Activated T-helper 1 cell treated with Interleukin-2 at 50 U/mL for 16 hours (primary cell): ENCODE results near the gene FAM170B.

Source experiments
- DNase-seq: peaks from one replicate; pipeline ENCODE4 v3.0.0-alpha.2; 2020; ENCODE audit warnings: low read depth

Gene FAM170B

GRCh38 chr10:49169776-49170175 is 36.0 kb upstream of the FAM170B start:
- no peak for DNase-seq

DNA sequence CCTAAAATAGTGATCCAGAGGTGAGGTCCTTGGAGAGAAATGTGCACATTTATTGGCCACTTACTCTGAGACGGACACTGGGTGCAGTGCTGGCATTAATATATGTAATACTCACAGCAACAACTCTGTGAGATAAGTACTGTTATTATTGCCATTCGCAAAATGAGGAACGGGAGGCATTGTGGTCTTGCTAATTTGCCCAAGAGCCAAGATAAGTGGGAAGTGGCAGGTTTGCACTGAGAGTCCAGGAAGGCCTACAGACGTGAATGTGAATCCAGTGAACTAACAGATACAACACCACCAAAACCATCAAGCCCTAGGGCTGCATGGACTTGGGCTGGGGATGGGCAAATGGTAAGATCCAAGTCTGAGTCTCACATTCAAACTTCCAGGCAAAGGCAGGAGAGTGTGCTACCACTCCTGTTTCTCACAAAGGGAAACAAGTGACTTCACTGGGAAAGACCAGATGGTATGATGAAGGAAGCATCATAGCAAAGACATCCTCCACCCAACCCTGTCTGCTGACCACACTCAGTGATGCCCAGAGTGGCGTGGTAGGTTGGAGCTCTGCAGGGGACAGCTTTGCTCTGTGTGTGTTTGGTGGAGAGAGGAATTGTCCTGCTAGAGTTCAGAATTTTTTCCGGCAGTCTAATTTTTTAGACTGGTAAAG is 35.1 kb upstream of the FAM170B start:
- DNase-seq, result no peak

- DNase-seq, result no peak
These were observed 34.3 kb upstream of the FAM170B start for GRCh38 chr10:49168171-49168540.

GRCh38 chr10:49167425-49168170 is 33.8 kb upstream of the FAM170B start:
- no peak for DNase-seq

DNA sequence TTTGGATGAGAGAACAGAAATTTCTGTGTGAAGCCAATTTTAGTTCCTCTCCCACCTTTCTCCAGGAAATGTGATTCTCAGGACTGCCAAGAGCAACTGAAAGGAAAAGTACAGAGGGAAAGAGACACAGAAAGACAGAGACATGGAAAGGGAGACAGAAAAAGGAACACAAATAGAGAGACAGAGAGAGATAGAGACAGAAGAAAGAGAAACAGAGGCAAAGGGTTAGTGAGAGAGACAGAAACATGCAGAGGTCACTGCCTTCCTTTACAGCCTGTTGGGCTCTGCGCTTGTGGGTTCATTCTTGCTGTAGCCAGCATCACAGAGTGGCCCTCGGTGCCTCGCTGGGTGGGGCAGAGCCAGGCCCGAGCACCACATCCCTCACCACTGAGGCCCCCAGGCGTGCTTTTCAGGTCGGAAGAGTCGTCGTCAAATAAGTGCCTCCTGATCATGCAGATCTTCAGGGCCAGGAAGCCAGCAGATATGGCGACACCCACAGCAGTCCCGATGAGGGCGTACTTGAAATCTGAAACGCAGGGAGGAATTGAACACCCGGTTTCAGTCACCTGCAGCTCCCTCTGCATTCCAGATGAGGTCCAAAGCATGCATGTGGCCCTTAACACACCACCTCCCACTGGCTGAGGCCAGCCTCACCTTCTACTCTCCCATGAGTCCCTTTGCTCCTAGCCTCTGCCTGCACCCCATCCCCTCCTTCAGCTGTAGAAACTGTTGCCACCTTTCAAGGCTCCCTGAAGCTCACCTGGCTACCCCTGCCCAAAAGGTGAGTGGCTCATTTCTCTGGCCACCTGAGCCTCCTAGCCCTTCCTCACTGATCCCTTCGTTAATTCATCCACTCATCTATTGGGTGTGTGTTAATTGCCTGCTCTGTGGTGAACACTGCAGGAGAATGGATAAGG is 32.9 kb upstream of the FAM170B start:
- no peak for DNase-seq

GRCh38 chr10:49165821-49166483 is 32.1 kb upstream of the FAM170B start:
- no peak for DNase-seq

DNA sequence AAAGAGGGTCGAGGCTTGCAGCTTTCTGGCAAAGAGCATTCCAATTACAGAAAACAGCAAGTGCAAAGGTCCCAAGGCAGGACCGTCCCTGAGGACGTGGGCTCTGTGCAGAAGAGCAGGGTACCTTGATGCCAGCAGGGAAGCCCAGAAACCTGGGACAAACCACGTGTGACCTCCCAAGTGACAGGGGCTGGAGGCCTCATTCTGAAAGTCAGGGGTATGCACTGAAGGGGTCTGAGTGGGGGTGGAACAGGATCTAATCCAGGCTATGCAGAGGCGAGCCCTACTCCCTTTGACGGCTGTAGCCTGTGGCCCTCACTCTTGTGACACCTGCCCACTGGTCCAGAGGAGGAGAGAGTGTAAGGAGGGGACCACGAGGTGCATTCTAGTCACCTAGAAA is 31.4 kb upstream of the FAM170B start:
- DNase-seq, result no peak

DNA sequence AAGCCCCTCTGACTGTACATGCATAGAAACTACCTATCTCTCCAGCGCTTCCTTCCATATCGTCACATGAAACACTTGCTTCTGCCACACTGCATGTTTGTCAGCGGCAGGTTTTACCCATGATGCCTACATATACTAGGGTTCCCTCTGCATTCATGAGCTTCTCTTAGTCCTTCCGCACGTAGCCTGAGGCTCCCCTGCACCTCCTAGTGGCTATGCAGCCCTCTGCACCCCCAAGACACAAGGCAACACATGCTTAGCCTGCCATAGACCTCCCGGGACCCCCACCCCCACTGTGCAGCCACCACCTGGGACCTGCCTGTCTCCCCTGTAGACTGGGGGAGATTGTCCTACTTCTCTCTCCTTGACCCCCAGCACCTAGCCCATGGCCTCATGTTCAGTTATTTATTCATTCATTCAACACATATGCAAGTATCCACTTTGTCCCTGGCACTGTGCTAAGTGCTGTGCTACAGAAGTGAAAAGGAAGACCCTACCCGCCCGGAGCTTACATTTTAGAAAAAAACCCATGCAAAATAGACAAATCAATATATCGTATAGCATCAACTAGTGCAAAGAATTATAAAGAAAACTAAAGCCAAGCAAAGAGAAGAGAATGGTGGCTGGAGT is 30.9 kb upstream of the FAM170B start:
- DNase-seq, result no peak

- no peak for DNase-seq
These were observed 29.9 kb upstream of the FAM170B start for GRCh38 chr10:49163741-49164140.

GRCh38 chr10:49162761-49163310 is 29.0 kb upstream of the FAM170B start:
- no peak for DNase-seq

DNA sequence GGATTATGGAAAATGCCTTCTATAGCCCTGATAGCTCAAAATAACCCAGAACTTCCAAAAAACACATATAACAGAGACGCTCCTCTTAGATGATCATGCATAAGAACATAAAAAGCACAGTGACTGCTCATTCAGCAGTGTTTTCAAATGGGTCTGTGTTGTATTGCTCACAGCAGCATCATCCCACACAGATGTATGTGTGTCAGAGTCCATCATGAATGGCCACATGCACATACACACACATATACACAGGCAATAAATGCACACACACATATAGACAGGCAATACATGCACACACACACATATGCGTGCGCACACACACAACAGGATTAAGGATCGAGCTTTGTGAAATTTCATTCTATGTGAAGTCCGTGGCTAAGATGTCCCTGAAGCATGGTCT is 28.2 kb upstream of the FAM170B start:
- DNase-seq, result no peak

DNA sequence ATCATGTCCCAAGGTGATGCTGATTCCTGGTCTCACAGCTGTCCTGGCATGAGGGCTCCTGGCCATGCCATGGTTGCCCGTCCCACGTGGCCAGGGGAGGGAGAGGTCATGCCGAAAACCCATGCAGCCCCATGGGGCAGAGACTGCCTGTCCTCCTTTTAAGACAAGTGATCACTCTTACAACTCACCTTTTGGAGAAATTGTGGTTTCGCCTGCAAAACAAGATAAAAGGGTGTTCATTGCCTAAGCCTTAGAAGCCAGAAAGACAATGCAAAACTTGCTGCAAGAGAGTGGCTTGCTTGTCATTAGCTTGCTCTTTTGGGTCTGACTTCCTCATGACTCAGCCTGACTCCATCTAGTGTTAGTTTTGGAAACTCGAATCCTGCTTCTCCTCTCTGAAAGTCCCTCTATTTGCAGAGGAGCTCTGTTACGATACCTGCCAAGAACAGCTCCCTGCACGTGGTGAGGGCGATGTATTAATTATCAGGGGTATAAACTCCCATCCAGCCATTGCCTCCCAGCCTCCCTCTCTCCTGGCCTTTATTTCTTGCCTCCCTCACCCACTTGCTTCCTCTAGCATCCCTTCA is 27.7 kb upstream of the FAM170B start:
- DNase-seq, result no peak

GRCh38 chr10:49160814-49161213 is 27.0 kb upstream of the FAM170B start:
- no peak for DNase-seq

DNA sequence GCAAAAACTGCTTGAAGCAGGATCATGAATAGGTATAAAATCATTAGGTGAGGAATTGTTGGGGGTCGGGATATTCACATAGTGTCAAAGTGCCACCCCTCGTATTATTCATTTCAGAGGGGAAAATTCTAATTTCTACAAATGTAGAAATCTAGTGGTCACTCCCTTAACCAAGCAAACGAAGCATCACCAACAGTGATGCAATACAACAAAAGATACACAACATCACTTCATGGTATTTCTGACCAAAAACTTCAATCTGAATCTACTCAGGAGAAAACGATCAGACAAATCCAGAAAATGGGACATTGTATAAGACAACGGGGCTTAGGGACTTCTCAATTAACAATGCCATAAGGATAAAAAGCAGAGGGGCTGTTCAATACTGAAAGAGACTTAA is 26.3 kb upstream of the FAM170B start:
- DNase-seq, result no peak

GRCh38 chr10:49158915-49159314 is 25.1 kb upstream of the FAM170B start:
- no peak for DNase-seq

- DNase-seq, result no peak
These were observed 24.6 kb upstream of the FAM170B start for GRCh38 chr10:49158404-49158803.

DNA sequence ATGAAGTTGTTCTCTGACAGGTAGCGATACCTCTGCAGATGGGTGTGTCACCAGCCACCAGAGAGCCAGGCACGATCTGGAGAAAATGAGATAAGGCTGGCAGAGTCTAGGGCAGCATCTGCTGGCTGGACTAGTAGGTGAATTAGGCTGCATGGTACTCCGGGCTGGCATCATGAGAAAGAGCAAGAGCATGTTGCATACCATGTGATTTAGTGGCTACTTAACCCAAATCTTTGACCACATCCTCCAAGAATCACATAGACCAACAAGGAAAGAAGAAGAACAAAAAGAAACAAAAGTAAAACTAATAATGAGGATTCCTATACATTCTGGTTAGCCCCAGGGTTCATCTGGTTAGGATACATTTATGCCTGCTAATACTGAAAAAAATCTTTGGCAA is 23.4 kb upstream of the FAM170B start:
- DNase-seq, result no peak

GRCh38 chr10:49154641-49155040 is 20.8 kb upstream of the FAM170B start:
- DNase-seq, result no peak

GRCh38 chr10:49153971-49154370 is 20.1 kb upstream of the FAM170B start:
- no peak for DNase-seq

- no peak for DNase-seq
These were observed 19.3 kb upstream of the FAM170B start for GRCh38 chr10:49153115-49153514.

DNA sequence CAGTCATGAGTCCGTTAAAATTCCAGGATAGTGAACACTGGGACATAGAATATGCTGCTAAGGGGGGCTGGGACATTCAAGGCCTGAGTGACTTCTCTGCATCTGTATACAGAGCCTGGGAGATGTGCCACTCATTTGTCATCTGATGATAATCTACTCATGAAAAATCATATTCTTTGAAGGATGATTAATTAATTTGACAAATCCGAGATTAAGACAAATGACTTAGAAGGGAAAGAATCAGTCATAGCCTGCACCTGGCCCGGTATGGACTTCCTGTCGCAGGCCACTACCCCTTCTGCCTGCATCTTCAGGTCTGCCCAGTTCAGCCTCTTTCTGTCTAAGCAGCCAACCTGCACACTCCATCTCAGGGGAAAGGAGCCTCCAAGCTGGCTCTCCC is 18.8 kb upstream of the FAM170B start:
- DNase-seq, result no peak
